ENCODE data around the gene C1RL.

The C1RL gene

GRCh38 chr12:7069386-7069785, 39.6 kb downstream of the C1RL start:
- Histone ChIP-seq H3K9ac (ENCODE audit: low read depth, low read length) (no peak overlapping the region), H3K27me3 (ENCODE audit: control insufficient read depth, insufficient read depth, low read length) (no peaks in the 10 kb centered on the region), H3K36me3 (ENCODE audit: insufficient read depth, low read length) (no peaks in the 10 kb centered on the region), H3K4me2 (ENCODE audit: low read length) (no peak overlapping the region), H3K4me1 (ENCODE audit: control insufficient read depth, insufficient read depth, low read length) (peaks cover 17% of the 10 kb centered on the region), H3K9me3 (replicated peaks; ENCODE audit: low read length) (no peaks in the 10 kb centered on the region), H3K4me3 (ENCODE audit: low read length) (no peak overlapping the region)

- no peaks in the 10 kb centered on the region for H3K9me3 ChIP-seq (replicated peaks; ENCODE audit: low read length)
- no peak overlapping the region for H3K4me2 ChIP-seq (ENCODE audit: low read length)
- H3K27me3 ChIP-seq (ENCODE audit: control insufficient read depth, insufficient read depth, low read length) = no peaks in the 10 kb centered on the region
- H3K4me3 ChIP-seq (ENCODE audit: low read length) = no peak overlapping the region
- peaks cover 17% of the 10 kb centered on the region for H3K4me1 ChIP-seq (ENCODE audit: control insufficient read depth, insufficient read depth, low read length)
- H3K9ac ChIP-seq (ENCODE audit: low read depth, low read length) = no peak overlapping the region
- H3K36me3 ChIP-seq (ENCODE audit: insufficient read depth, low read length) = no peaks in the 10 kb centered on the region
Measured at GRCh38 chr12:7068994-7069346, 40.0 kb downstream of the C1RL start.

GRCh38 chr12:7068240-7068993, 40.6 kb downstream of the C1RL start:
- H3K36me3 ChIP-seq (ENCODE audit: insufficient read depth, low read length) = no peaks in the 10 kb centered on the region
- peak overlapping the region; percentile 10 for H3K9ac ChIP-seq (ENCODE audit: low read depth, low read length)
- peak overlapping the region; percentile 34 for H3K4me2 ChIP-seq (ENCODE audit: low read length)
- no peaks in the 10 kb centered on the region for H3K27me3 ChIP-seq (ENCODE audit: control insufficient read depth, insufficient read depth, low read length)
- H3K4me3 ChIP-seq (ENCODE audit: low read length) = no peak overlapping the region
- no peaks in the 10 kb centered on the region for H3K9me3 ChIP-seq (replicated peaks; ENCODE audit: low read length)
- H3K4me1 ChIP-seq (ENCODE audit: control insufficient read depth, insufficient read depth, low read length) = peaks cover 17% of the 10 kb centered on the region

- Histone ChIP-seq H3K36me3 (ENCODE audit: insufficient read depth, low read length) (no peaks in the 10 kb centered on the region), H3K9ac (ENCODE audit: low read depth, low read length) (no peak overlapping the region), H3K4me2 (ENCODE audit: low read length) (no peak overlapping the region)
Measured at GRCh38 chr12:7067096-7067495, 41.9 kb downstream of the C1RL start.

GRCh38 chr12:7066596-7066995, 42.4 kb downstream of the C1RL start:
- Histone ChIP-seq H3K36me3 (ENCODE audit: insufficient read depth, low read length) (no peaks in the 10 kb centered on the region), H3K4me2 (ENCODE audit: low read length) (no peak overlapping the region), H3K27me3 (ENCODE audit: control insufficient read depth, insufficient read depth, low read length) (no peaks in the 10 kb centered on the region), H3K9me3 (replicated peaks; ENCODE audit: low read length) (no peaks in the 10 kb centered on the region), H3K9ac (ENCODE audit: low read depth, low read length) (no peak overlapping the region), H3K4me3 (ENCODE audit: low read length) (no peak overlapping the region), H3K4me1 (ENCODE audit: control insufficient read depth, insufficient read depth, low read length) (peaks cover 17% of the 10 kb centered on the region)

More at GRCh38 chr12:7067096-7067495, 41.9 kb downstream of the C1RL start:
- Histone ChIP-seq H3K9me3 (replicated peaks; ENCODE audit: low read length) (no peaks in the 10 kb centered on the region), H3K4me1 (ENCODE audit: control insufficient read depth, insufficient read depth, low read length) (peaks cover 17% of the 10 kb centered on the region), H3K4me3 (ENCODE audit: low read length) (no peak overlapping the region), H3K27me3 (ENCODE audit: control insufficient read depth, insufficient read depth, low read length) (no peaks in the 10 kb centered on the region)

GRCh38 chr12:7065073-7065623, 43.9 kb downstream of the C1RL start:
- H3K9me3 ChIP-seq (replicated peaks; ENCODE audit: low read length) = no peaks in the 10 kb centered on the region
- no peaks in the 10 kb centered on the region for H3K27me3 ChIP-seq (ENCODE audit: control insufficient read depth, insufficient read depth, low read length)
- H3K4me1 ChIP-seq (ENCODE audit: control insufficient read depth, insufficient read depth, low read length) = peaks cover 25% of the 10 kb centered on the region
- H3K4me3 ChIP-seq (ENCODE audit: low read length) = no peak overlapping the region
- no peaks in the 10 kb centered on the region for H3K36me3 ChIP-seq (ENCODE audit: insufficient read depth, low read length)
- no peak overlapping the region for H3K9ac ChIP-seq (ENCODE audit: low read depth, low read length)
- no peak overlapping the region for H3K4me2 ChIP-seq (ENCODE audit: low read length)

GRCh38 chr12:7064516-7064915, 44.5 kb downstream of the C1RL start:
- Histone ChIP-seq H3K27me3 (ENCODE audit: control insufficient read depth, insufficient read depth, low read length) (no peaks in the 10 kb centered on the region), H3K4me2 (ENCODE audit: low read length) (no peak overlapping the region), H3K9me3 (replicated peaks; ENCODE audit: low read length) (no peaks in the 10 kb centered on the region), H3K4me1 (ENCODE audit: control insufficient read depth, insufficient read depth, low read length) (peaks cover 28% of the 10 kb centered on the region), H3K36me3 (ENCODE audit: insufficient read depth, low read length) (no peaks in the 10 kb centered on the region), H3K9ac (ENCODE audit: low read depth, low read length) (no peak overlapping the region), H3K4me3 (ENCODE audit: low read length) (no peak overlapping the region)

- Histone ChIP-seq H3K4me2 (ENCODE audit: low read length) (no peak overlapping the region), H3K27me3 (ENCODE audit: control insufficient read depth, insufficient read depth, low read length) (no peaks in the 10 kb centered on the region), H3K4me1 (ENCODE audit: control insufficient read depth, insufficient read depth, low read length) (peaks cover 10% of the 10 kb centered on the region), H3K36me3 (ENCODE audit: insufficient read depth, low read length) (no peaks in the 10 kb centered on the region), H3K9ac (ENCODE audit: low read depth, low read length) (no peak overlapping the region), H3K4me3 (ENCODE audit: low read length) (no peak overlapping the region), H3K9me3 (replicated peaks; ENCODE audit: low read length) (no peaks in the 10 kb centered on the region)
Measured at GRCh38 chr12:7061596-7061995, 47.4 kb downstream of the C1RL start.

- Histone ChIP-seq H3K9ac (ENCODE audit: low read depth, low read length) (peak overlapping the region; percentile 47), H3K27me3 (ENCODE audit: control insufficient read depth, insufficient read depth, low read length) (peaks cover 4% of the 10 kb centered on the region), H3K4me2 (ENCODE audit: low read length) (peak overlapping the region; percentile 70), H3K36me3 (ENCODE audit: insufficient read depth, low read length) (no peaks in the 10 kb centered on the region), H3K9me3 (replicated peaks; ENCODE audit: low read length) (no peaks in the 10 kb centered on the region), H3K4me1 (ENCODE audit: control insufficient read depth, insufficient read depth, low read length) (peaks cover 10% of the 10 kb centered on the region), H3K4me3 (ENCODE audit: low read length) (peak overlapping the region; percentile 42)
Measured at GRCh38 chr12:7061138-7061537, 47.9 kb downstream of the C1RL start.

GRCh38 chr12:7060353-7060954, 48.6 kb downstream of the C1RL start, which contains the start of gene C1S:
TSS of gene C1S (plus strand) at chr12:7060718. CDS start at chr12:7061913, 1,195 bp downstream.
- H3K9ac ChIP-seq (ENCODE audit: low read depth, low read length) = peak within 1 kb of the TSS; percentile 47
- no peaks in the 10 kb centered on the region for H3K36me3 ChIP-seq (ENCODE audit: insufficient read depth, low read length)
- peak within 1 kb of the TSS; percentile 42 for H3K4me3 ChIP-seq (ENCODE audit: low read length)

GRCh38 chr12:7059780-7060179, 49.2 kb downstream of the C1RL start:
- Histone ChIP-seq H3K36me3 (ENCODE audit: insufficient read depth, low read length) (no peaks in the 10 kb centered on the region), H3K9ac (ENCODE audit: low read depth, low read length) (peak overlapping the region; percentile 2), H3K4me1 (ENCODE audit: control insufficient read depth, insufficient read depth, low read length) (peaks cover 10% of the 10 kb centered on the region), H3K9me3 (replicated peaks; ENCODE audit: low read length) (no peaks in the 10 kb centered on the region), H3K27me3 (ENCODE audit: control insufficient read depth, insufficient read depth, low read length) (peaks cover 13% of the 10 kb centered on the region), H3K4me3 (ENCODE audit: low read length) (no peak overlapping the region), H3K4me2 (ENCODE audit: low read length) (no peak overlapping the region)

More at GRCh38 chr12:7060353-7060954, 48.6 kb downstream of the C1RL start, which contains the start of gene C1S:
- Histone ChIP-seq H3K4me1 (ENCODE audit: control insufficient read depth, insufficient read depth, low read length) (peaks cover 10% of the 10 kb centered on the region), H3K4me2 (ENCODE audit: low read length) (peak within 1 kb of the TSS; percentile 70), H3K9me3 (replicated peaks; ENCODE audit: low read length) (no peaks in the 10 kb centered on the region), H3K27me3 (ENCODE audit: control insufficient read depth, insufficient read depth, low read length) (peaks cover 7% of the 10 kb centered on the region)
